H1 (cell line): ENCODE measurements around the gene CRNN. TPM values are rescaled to one million over a fixed set of nuclear protein-coding genes. Genes with fewer than 3 reads are reported as not detected.

Experiments used
- CEBPB ChIP-seq: IDR thresholded peaks from 2 replicates; pipeline ENCODE4 v1.6.1; 2012; ENCODE audit warnings: low read depth, low read length
- HDAC2 ChIP-seq, 2 experiments: fragments of 300-600 bp in 1 of 2; sonication (generic) in 1 of 2; IDR thresholded peaks; 2 replicates each; pipeline ENCODE4 v1.6.1; 2011 to 2012; ENCODE audit warnings: low read depth in 2 of 2, low read length in 2 of 2, mild to moderate bottlenecking in 2 of 2, moderate library complexity in 2 of 2, borderline replicate concordance in 1 of 2, inconsistent platforms in 1 of 2
- MAFK ChIP-seq: IDR thresholded peaks from 2 replicates; pipeline ENCODE4 v1.6.1; 2012; ENCODE audit warnings: low read depth, mild to moderate bottlenecking, improper control_type of control experiment, low read length
- SUZ12 ChIP-seq: fragments of 200-600 bp; sonication (generic); IDR thresholded peaks from 2 replicates; pipeline ENCODE4 v1.6.1; 2012; ENCODE audit warnings: mild to moderate bottlenecking, inconsistent platforms, low read length, moderate library complexity, mixed read lengths
- ZNF274 ChIP-seq: IDR thresholded peaks from 2 replicates; pipeline ENCODE4 v1.7.0; 2012; ENCODE audit warnings: low read length, borderline replicate concordance; ENCODE audit errors: extremely low read depth
- polyA plus RNA-seq, 7 experiments: library from polyadenylated mRNA; depleted of rRNA in 3 of 7; stranded (reverse) in 5 of 7; unstranded in 2 of 7; fragments of >200 nt in 5 of 7; fragments of 200-250 nt in 2 of 7; gene quantifications; 1 replicate in 5 of 7; 2 replicates in 1 of 7; 4 replicates in 1 of 7; pipeline versions ENCODE4 v1.2.1 to v1.2.3, GENCODE V29; 2011 to 2013; ENCODE audit warnings: missing spikeins in 2 of 7, mixed read lengths in 2 of 7
- total RNA-seq: library from RNA; stranded (reverse); fragmentation: NEBNext Ultra II Directional; extraction: Animal tissue kit (Norgen Biotek cat#: 25700); gene quantifications from 2 replicates; pipeline ENCODE4 v1.2.1, GENCODE V29; 2021

CRNN gene
- total and polyA plus RNA-seq, 2 of the 8 experiments (the other 6 are each of a cell fraction or from before 2014, with no cell fraction given): not detected

- TF ChIP-seq MAFK (no peak), ZNF274 (no peak), SUZ12 (no peak), CEBPB (no peak), HDAC2 (IDR thresholded peaks at IDR 0.05; ENCODE audit: borderline replicate concordance in 1 of 2, low read depth in 2 of 2, low read length in 2 of 2) (no peak)
Measured at GRCh38 chr1:152398812-152399698, 15.0 kb downstream of the CRNN start (continued).
